GM21390 (cell line): ENCODE results near the gene RFX3.
"Not testable (repeated sequence)": the region's sequence is repeated elsewhere in the genome, so short reads cannot be mapped to it uniquely, and the experiment has no call there.

Experiments used
- ATAC-seq: cut with Tn5 transposase; IDR thresholded peaks from one replicate; pipeline ENCODE4 v1.9.1; 2021; ENCODE audit not compliant: unreplicated experiment

RFX3 gene

GRCh38 chr9:3361116-3361515, 164.7 kb downstream of the RFX3 start:
- no peak for ATAC-seq

- no peak for ATAC-seq
Observed at GRCh38 chr9:3360245-3360644, 165.6 kb downstream of the RFX3 start.

- no peak for ATAC-seq
Observed at GRCh38 chr9:3359778-3360177, 166.0 kb downstream of the RFX3 start.

- ATAC-seq: no peak
Observed at GRCh38 chr9:3359048-3359692, 166.6 kb downstream of the RFX3 start.

GRCh38 chr9:3348169-3348568, 177.6 kb downstream of the RFX3 start:
- ATAC-seq: no peak

- ATAC-seq: no peak
Observed at GRCh38 chr9:3346549-3346948, 179.3 kb downstream of the RFX3 start.

GRCh38 chr9:3343671-3344070, 182.1 kb downstream of the RFX3 start:
- no peak for ATAC-seq

- ATAC-seq: peak; percentile 57
Observed at GRCh38 chr9:3342159-3342777, 183.5 kb downstream of the RFX3 start.

GRCh38 chr9:3337515-3338225, 188.1 kb downstream of the RFX3 start:
- no peak for ATAC-seq

- ATAC-seq: no peak
Observed at GRCh38 chr9:3336951-3337350, 188.8 kb downstream of the RFX3 start.

- no peak for ATAC-seq
Observed at GRCh38 chr9:3332802-3333201, 193.0 kb downstream of the RFX3 start.

- no peak for ATAC-seq
Observed at GRCh38 chr9:3331801-3332200, 194.0 kb downstream of the RFX3 start.

- no peak for ATAC-seq
Observed at GRCh38 chr9:3330792-3331420, 194.9 kb downstream of the RFX3 start.

- ATAC-seq: no peak
Observed at GRCh38 chr9:3329361-3329760, 196.4 kb downstream of the RFX3 start.

- ATAC-seq: no peak
Observed at GRCh38 chr9:3323714-3324113, 202.1 kb downstream of the RFX3 start.

GRCh38 chr9:3321186-3321585, 204.6 kb downstream of the RFX3 start:
- no peak for ATAC-seq

- not testable (repeated sequence) for ATAC-seq
Observed at GRCh38 chr9:3312595-3312994, 213.2 kb downstream of the RFX3 start.

- no peak for ATAC-seq
Observed at GRCh38 chr9:3308609-3309008, 217.2 kb downstream of the RFX3 start.

GRCh38 chr9:3304388-3304787, 221.4 kb downstream of the RFX3 start:
- ATAC-seq: not testable (repeated sequence)

GRCh38 chr9:3299872-3300271, 225.9 kb downstream of the RFX3 start:
- peak; percentile 96 for ATAC-seq

GRCh38 chr9:3296536-3296935, 229.3 kb downstream of the RFX3 start:
- no peak for ATAC-seq

- no peak for ATAC-seq
Observed at GRCh38 chr9:3292311-3292710, 233.5 kb downstream of the RFX3 start.
